Ishikawa (cell line): ENCODE measurements around the gene LEMD2.

Source experiments
- CEBPB ChIP-seq: IDR thresholded peaks from 2 replicates; pipeline ENCODE4 v1.6.1; 2012
- CREB1 ChIP-seq: IDR thresholded peaks from 2 replicates; pipeline ENCODE4 v1.6.1; 2012; ENCODE audit warnings: low read depth
- EGR1 ChIP-seq: IDR thresholded peaks from 2 replicates; pipeline ENCODE4 v1.6.1; 2012
- EP300 ChIP-seq: IDR thresholded peaks from 2 replicates; pipeline ENCODE4 v1.6.1; 2012; ENCODE audit warnings: borderline replicate concordance
- RAD21 ChIP-seq: IDR thresholded peaks from 2 replicates; pipeline ENCODE4 v1.6.1; 2012; ENCODE audit warnings: low read depth
- TAF1 ChIP-seq: IDR thresholded peaks from 2 replicates; pipeline ENCODE4 v1.6.1; 2012; ENCODE audit warnings: low read depth, mild to moderate bottlenecking
- TCF12 ChIP-seq: IDR thresholded peaks from 2 replicates; pipeline ENCODE4 v1.6.1; 2012; ENCODE audit warnings: low read depth
- YY1 ChIP-seq: IDR thresholded peaks from 2 replicates; pipeline ENCODE4 v1.6.1; 2012; ENCODE audit warnings: low read depth
- TF ChIP-seq, protein P1 (sequence below): IDR thresholded peaks from 2 replicates; pipeline ENCODE4 v1.6.1; 2012

DNA sequence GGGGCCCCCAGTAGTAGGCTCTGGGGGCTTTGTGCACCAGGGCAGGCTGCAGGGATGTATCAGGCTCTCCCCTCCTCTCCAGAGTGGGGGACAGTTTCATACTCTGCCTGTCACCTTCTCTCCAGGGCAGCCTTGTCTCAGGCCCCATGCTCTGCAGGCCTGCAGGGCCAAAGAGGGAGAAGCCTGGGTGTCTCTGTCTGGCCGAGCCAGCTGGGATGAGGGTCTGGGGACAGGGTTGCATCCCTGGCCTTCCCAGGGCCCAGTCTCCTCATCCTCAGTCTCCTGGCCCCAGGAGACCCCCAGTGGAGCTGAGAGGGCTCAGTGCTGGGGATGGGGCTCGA is 27.4 kb downstream of the LEMD2 start:
- TF ChIP-seq CREB1 (no peak), EP300 (no peak), EGR1 (no peak), YY1 (no peak), TAF1 (no peak), TCF12 (no peak), CEBPB (no peak), RAD21 (no peak)
- TF ChIP-seq, protein P1, sequence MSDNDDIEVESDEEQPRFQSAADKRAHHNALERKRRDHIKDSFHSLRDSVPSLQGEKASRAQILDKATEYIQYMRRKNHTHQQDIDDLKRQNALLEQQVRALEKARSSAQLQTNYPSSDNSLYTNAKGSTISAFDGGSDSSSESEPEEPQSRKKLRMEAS, result no peak
